Activated naive CD4-positive, alpha-beta T cell treated with anti-CD3 and anti-CD28 coated beads for 36 hours (primary cell): ENCODE data around the gene XPO6. TPM values are rescaled to one million over a fixed set of nuclear protein-coding genes. Genes with fewer than 3 reads are reported as not detected.

Experiments
- CTCF ChIA-PET: fragments of 350-600 bp; sonication (Branson Sonifier 250); formaldehyde crosslinking; loops from one replicate; lab custom pipeline; 2021; ENCODE audit warnings: antibody characterized with exemption; lab: Charles Lee
- DNase-seq: peaks from one replicate; pipeline ENCODE4 v3.0.0-alpha.2; 2020
- H3K27ac Mint-ChIP-seq: one replicate; pipeline ENCODE4 v1.8.0; 2021; ENCODE audit warnings: mild to moderate bottlenecking, mixed read lengths
- H3K27me3 Mint-ChIP-seq: one replicate; pipeline ENCODE4 v1.8.0; 2021; ENCODE audit warnings: low read depth, mixed read lengths
- H3K36me3 Mint-ChIP-seq: one replicate; pipeline ENCODE4 v1.8.0; 2021; ENCODE audit warnings: low read depth, mixed read lengths
- H3K4me1 Mint-ChIP-seq: one replicate; pipeline ENCODE4 v1.8.0; 2021; ENCODE audit warnings: low read depth, mixed read lengths
- H3K4me3 Mint-ChIP-seq: one replicate; pipeline ENCODE4 v1.8.0; 2021; ENCODE audit warnings: mild to moderate bottlenecking, moderate library complexity, mixed read lengths
- H3K9me3 Mint-ChIP-seq: one replicate; pipeline ENCODE4 v1.8.0; 2021; ENCODE audit warnings: mixed read lengths
- intact Hi-C: fragments of 100-400 bp; cut with micrococcal nuclease; formaldehyde crosslinking; loops from one replicate; pipeline ENCODE4 v1.15.1; 2023
- total RNA-seq, 2 experiments: library from RNA; stranded (reverse); gene quantifications; one replicate each; pipeline ENCODE4 v1.2.3, GENCODE V29; 2021

XPO6 gene
- total RNA-seq, 2 experiments from 2014 or later = 215 to 229 TPM

DNA sequence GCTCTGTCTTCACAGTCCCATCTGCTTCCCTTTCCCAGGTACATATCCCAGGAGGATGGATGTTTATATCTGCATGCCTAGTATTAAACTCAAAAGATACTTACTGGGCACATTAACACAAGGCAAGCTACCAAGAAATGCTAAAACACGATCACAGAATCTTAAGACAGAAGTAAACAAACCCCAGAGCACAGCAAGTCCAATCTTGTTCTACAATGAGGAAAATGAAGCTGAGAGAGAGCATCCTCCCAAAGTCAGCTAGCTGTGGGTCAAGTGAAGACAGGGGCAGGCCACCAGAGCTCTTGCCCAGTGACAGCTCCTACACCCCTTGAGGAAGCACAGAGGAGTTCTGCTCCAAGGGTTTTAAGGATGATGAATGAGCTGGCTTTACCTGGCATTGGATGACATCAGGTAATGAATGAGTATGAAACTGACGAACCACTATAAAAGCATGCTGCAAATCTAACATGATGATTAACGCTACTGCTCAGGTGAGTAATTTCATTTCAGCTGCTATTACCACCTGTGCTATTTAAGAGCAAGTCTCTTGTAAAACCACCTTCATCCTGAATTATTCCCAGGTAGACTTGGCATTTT, 20.3 kb downstream of the XPO6 start:
- H3K27ac Mint-ChIP-seq = peak overlapping the region; percentile 86
- CTCF ChIA-PET = interaction anchor here (1.4 to 2.0 kb wide), 3 partner anchors 10 to 51 kb away, joined by 3 to 9 read pairs (median 4); no protein-coding TSS in a partner anchor
- H3K36me3 Mint-ChIP-seq = peaks cover 42% of the 10 kb centered on the region
- no peaks in the 10 kb centered on the region for H3K27me3 Mint-ChIP-seq
- H3K4me3 Mint-ChIP-seq = no peak overlapping the region
- H3K9me3 Mint-ChIP-seq = no peaks in the 10 kb centered on the region
- peaks cover 92% of the 10 kb centered on the region for H3K4me1 Mint-ChIP-seq
- no peak for DNase-seq
- intact Hi-C loops = no loop called here

DNA sequence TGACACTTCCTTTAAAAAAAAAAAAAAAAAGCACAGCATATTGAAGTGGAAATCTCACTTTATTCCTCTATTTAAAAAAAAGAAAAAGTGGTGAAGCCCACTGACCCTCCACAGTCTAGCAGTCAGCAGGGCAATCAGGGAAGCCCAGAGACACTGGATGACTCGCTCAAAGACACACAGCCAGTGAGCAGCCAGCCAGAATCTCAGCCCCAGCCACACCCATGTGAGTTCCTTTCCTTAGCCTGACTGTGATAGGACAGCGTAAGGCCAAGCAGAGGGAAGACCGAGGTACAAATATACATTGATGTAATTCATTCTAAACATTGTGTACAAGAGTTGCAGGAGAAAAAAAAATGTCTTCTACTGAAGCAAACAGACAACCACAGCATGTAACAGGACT, 22.5 kb downstream of the XPO6 start:
- CTCF ChIA-PET = interaction anchor here (0.9 to 1.9 kb wide), 3 partner anchors 19 to 47 kb away, joined by 3 to 10 read pairs (median 8); no protein-coding TSS in a partner anchor
- peak; percentile 65 for DNase-seq
- intact Hi-C loops = loop anchor here (10.0 kb wide), 2 partner anchors 784 to 934 kb away; partner anchors contain the start of gene IL21R
- peak overlapping the region; percentile 89 for H3K27ac Mint-ChIP-seq
- no peaks in the 10 kb centered on the region for H3K27me3 Mint-ChIP-seq
- H3K4me1 Mint-ChIP-seq = peaks cover 88% of the 10 kb centered on the region
- peaks cover 37% of the 10 kb centered on the region for H3K36me3 Mint-ChIP-seq
- peaks cover 2% of the 10 kb centered on the region for H3K9me3 Mint-ChIP-seq
- no peak overlapping the region for H3K4me3 Mint-ChIP-seq

DNA sequence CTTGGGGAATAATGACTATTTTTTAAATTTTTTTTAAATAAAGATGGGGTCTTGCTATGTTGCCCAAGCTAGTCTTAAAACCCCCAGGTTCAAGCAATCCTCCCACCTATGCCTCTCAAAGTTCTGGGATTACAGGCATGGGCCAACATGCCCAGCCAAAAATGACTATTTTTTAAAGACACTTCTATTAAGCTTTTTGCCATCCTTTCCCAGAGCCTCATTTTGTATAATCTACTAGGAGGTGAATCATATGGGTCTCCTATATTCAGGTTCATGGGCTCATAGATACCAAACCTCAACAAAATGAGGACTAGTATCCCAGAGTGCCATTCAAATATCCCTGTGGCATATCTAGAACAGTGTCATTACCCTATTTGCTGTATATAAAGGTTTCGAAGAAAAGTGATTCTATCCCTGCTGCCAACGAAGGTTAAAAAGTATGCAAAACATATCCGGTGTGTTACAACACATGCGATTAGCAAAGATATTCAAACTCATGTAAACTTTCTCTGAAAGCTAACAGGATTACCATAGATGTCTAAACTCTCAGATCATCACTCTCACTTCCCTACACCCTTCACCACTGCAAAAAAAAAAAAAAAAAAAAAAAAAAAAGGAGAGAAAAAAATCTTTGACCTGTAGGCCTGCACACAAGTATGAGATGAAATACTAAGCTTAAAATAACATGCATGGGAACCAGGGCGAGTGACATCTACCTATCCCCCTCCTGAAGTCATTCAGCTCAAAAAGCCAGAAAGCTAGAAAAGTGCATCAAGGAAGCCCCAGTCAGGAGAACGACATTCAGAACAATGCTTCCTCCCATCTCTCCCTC, 23.5 kb downstream of the XPO6 start:
- DNase-seq = no peak
- peaks cover 2% of the 10 kb centered on the region for H3K9me3 Mint-ChIP-seq
- CTCF ChIA-PET = interaction anchor here (0.6 to 1.9 kb wide), 6 partner anchors 11 to 136 kb away, joined by 3 to 10 read pairs (median 4); no protein-coding TSS in a partner anchor
- peak overlapping the region; percentile 89 for H3K27ac Mint-ChIP-seq
- H3K4me3 Mint-ChIP-seq = peak overlapping the region; percentile 43
- intact Hi-C loops = loop anchor here (10.0 kb wide), 2 partner anchors 784 to 934 kb away; partner anchors contain the start of gene IL21R
- peaks cover 37% of the 10 kb centered on the region for H3K36me3 Mint-ChIP-seq
- peaks cover 88% of the 10 kb centered on the region for H3K4me1 Mint-ChIP-seq
- H3K27me3 Mint-ChIP-seq = no peaks in the 10 kb centered on the region

DNA sequence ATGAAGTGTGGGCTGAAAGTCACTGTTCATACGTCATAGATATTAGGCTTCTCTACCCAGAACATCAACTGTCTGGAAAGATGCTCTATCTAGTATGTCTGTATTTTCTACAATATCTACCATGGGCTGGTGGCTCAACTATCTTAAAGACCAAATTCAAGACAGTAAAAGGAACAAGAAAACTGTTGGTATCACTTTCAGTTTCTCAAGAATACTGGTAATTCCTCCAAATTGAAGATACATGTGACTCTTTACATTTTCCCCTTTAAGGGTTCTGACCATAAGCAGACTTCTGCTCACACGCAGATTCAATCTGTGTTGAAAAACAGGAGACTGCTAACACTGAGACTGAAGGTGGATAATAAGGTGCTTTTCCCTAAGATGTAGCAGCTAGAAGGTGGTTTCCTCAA, 24.2 kb downstream of the XPO6 start:
- CTCF ChIA-PET = interaction anchor here (1.2 to 1.9 kb wide), 4 partner anchors 10 to 30 kb away, joined by 3 to 10 read pairs (median 4); no protein-coding TSS in a partner anchor
- intact Hi-C loops = loop anchor here (1.0 to 10.0 kb wide), 5 partner anchors 20 to 933 kb away; partner anchors contain the start of gene IL21R
- DNase-seq = no peak
- Mint-ChIP-seq H3K27me3 (no peaks in the 10 kb centered on the region), H3K4me1 (peaks cover 88% of the 10 kb centered on the region), H3K27ac (peak overlapping the region; percentile 89), H3K4me3 (peak overlapping the region; percentile 17), H3K36me3 (peaks cover 34% of the 10 kb centered on the region), H3K9me3 (peaks cover 2% of the 10 kb centered on the region)

DNA sequence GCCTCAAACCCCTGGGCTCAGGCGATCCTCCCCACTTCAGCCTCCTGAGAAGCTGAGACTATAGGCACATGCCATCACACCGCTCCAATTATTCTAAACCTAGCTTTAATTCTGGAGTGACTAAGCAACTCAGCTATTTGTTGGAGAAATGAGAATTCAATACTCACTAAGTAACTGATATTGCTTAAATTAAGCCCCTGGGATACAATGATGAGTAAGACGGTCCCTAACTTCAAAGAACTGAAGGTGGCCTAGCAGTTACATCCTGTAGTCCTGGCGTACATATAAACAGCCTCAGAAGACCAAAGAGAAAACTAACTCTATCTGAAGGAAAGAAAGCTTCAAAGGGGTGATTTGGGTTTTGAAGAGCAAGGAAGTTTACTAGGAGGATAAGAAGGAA, 25.0 kb downstream of the XPO6 start:
- DNase-seq = no peak
- Mint-ChIP-seq H3K9me3 (peaks cover 2% of the 10 kb centered on the region), H3K36me3 (peaks cover 35% of the 10 kb centered on the region), H3K27ac (peak overlapping the region; percentile 89), H3K27me3 (no peaks in the 10 kb centered on the region), H3K4me3 (peak overlapping the region; percentile 17), H3K4me1 (peaks cover 90% of the 10 kb centered on the region)
- intact Hi-C loops = loop anchor here (1.0 to 10.0 kb wide), 5 partner anchors 19 to 932 kb away; partner anchors contain the start of gene IL21R
- CTCF ChIA-PET = interaction anchor here (0.6 to 1.4 kb wide), 5 partner anchors 16 to 46 kb away, joined by 3 to 8 read pairs (median 3); no protein-coding TSS in a partner anchor

DNA sequence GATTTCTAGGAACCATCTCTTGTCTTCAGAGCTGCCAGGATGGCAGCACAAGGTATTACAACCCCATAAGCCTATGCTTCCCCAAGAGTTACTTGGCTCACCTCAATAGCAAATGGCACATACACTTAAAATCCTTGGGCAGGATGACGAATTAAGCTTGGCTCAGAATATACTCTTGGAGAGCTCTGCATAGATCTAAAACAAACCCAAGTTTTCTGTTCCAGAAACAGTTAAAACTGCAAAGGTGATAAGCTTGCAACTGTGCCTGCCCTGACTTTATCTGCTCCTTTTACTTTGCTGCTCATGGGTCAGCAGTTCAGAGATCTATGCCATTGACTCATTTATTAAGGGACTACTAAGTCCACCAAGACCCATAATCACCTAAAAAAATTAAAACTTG, 26.1 kb downstream of the XPO6 start:
- no peak for DNase-seq
- H3K36me3 Mint-ChIP-seq = peaks cover 37% of the 10 kb centered on the region
- no peak overlapping the region for H3K4me3 Mint-ChIP-seq
- peak overlapping the region; percentile 63 for H3K27ac Mint-ChIP-seq
- H3K27me3 Mint-ChIP-seq = no peaks in the 10 kb centered on the region
- peaks cover 92% of the 10 kb centered on the region for H3K4me1 Mint-ChIP-seq
- CTCF ChIA-PET = interaction anchor here (1.2 kb wide), 1 partner anchor 14 kb away, joined by 4 read pairs; no protein-coding TSS in a partner anchor
- intact Hi-C loops = loop anchor here (10.0 kb wide), 2 partner anchors 781 to 931 kb away; partner anchors contain the start of gene IL21R
- H3K9me3 Mint-ChIP-seq = peaks cover 2% of the 10 kb centered on the region

DNA sequence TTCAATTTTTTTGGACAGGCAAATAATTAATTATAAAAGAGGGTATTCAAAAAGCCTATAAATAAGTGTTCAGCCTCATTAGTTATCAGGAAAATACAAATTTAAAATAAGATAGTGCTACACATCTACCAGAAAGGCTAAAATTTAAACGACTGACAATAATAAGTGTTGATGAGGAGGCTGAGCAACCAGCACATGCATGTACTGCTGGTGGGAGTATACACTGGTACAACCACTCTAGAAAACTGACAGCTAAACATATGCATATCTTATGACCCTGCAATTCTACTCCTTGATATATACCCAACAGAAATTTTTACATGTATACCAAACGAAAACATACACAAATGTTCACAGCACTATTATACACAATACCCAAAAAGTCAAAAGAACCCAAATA, 27.1 kb downstream of the XPO6 start:
- H3K27me3 Mint-ChIP-seq = no peaks in the 10 kb centered on the region
- H3K36me3 Mint-ChIP-seq = peaks cover 39% of the 10 kb centered on the region
- no peak for DNase-seq
- CTCF ChIA-PET = interaction anchor here (0.6 to 1.4 kb wide), 2 partner anchors 26 to 1572 kb away, joined by 3 to 5 read pairs; no protein-coding TSS in a partner anchor
- H3K4me1 Mint-ChIP-seq = peaks cover 93% of the 10 kb centered on the region
- intact Hi-C loops = loop anchor here (10.0 kb wide), 2 partner anchors 780 to 930 kb away; partner anchors contain the start of gene IL21R
- no peak overlapping the region for H3K4me3 Mint-ChIP-seq
- peak overlapping the region; percentile 29 for H3K27ac Mint-ChIP-seq
- H3K9me3 Mint-ChIP-seq = peaks cover 2% of the 10 kb centered on the region

DNA sequence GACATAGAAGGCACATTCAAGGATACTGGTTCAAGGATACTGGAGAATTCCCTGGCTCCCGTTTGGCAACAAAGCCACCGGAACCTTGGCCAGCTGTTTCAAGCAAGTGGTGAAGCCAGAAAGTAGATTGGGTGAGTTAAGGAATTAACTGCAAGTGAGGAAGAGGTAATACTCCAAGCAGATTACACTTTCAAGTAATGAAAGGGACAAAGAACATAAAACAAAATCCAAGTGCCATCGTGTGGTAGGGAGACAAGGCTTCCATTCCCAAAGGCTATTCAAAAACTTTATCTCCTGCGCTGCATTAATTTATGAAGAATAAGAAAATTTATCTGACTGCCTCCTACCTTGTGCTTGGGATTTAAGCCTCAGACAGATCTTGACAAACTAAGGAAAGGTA, 27.8 kb downstream of the XPO6 start:
- CTCF ChIA-PET = interaction anchor here (0.7 to 1.4 kb wide), 3 partner anchors 12 to 27 kb away, joined by 3 to 5 read pairs (median 3); no protein-coding TSS in a partner anchor
- intact Hi-C loops = loop anchor here (10.0 kb wide), 2 partner anchors 779 to 929 kb away; partner anchors contain the start of gene IL21R
- Mint-ChIP-seq H3K4me1 (peaks cover 90% of the 10 kb centered on the region), H3K27ac (peak overlapping the region; percentile 91), H3K27me3 (no peaks in the 10 kb centered on the region), H3K4me3 (no peak overlapping the region), H3K9me3 (peaks cover 2% of the 10 kb centered on the region), H3K36me3 (peaks cover 39% of the 10 kb centered on the region)
- no peak for DNase-seq

DNA sequence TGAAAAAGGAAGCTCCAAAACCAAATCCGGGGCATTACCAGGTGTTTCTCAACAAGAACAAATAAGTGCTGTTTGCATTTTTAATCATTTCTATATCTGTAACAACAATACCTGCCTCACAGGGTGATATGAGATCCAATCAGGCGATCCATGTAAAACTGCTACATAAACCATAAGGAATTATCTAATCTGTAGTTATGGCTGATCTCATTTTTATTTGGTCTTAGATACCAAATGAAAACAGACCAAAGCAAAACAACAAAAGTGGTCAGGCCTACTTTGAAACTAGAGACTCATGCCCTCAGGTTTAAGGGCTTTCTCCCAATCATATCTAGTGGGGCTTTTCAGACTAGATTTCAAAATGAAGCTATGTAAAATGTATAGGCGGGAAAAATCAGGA, 28.3 kb downstream of the XPO6 start:
- peaks cover 37% of the 10 kb centered on the region for H3K36me3 Mint-ChIP-seq
- H3K4me3 Mint-ChIP-seq = no peak overlapping the region
- H3K9me3 Mint-ChIP-seq = peaks cover 2% of the 10 kb centered on the region
- peak overlapping the region; percentile 91 for H3K27ac Mint-ChIP-seq
- H3K27me3 Mint-ChIP-seq = no peaks in the 10 kb centered on the region
- CTCF ChIA-PET = interaction anchor here (0.7 to 1.4 kb wide), 3 partner anchors 11 to 27 kb away, joined by 3 to 5 read pairs (median 3); no protein-coding TSS in a partner anchor
- no peak for DNase-seq
- peaks cover 86% of the 10 kb centered on the region for H3K4me1 Mint-ChIP-seq
- intact Hi-C loops = loop anchor here (10.0 kb wide), 2 partner anchors 779 to 929 kb away; partner anchors contain the start of gene IL21R

DNA sequence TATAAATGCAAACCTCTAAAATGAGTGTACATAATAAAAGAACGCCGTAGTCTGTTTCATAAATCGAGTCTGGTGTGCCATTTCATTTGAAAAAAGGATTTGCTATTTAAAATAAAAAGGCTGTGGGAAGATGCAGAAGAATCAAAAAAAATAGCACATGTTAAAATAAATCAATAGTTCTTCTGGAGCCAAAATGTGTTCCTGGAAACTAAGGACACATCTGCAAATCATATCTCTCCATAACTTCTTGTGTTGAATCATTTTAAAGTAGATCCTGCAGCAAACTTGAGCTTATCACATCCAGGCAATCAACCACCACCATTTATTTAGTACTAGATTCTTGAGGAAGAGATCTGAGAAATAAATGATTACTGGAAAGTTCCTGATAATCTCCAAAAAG, 29.0 kb downstream of the XPO6 start:
- peaks cover 86% of the 10 kb centered on the region for H3K4me1 Mint-ChIP-seq
- intact Hi-C loops = loop anchor here (1.0 to 10.0 kb wide), 4 partner anchors 14 to 928 kb away; partner anchors contain the start of gene IL21R
- H3K4me3 Mint-ChIP-seq = no peak overlapping the region
- no peak for DNase-seq
- peaks cover 2% of the 10 kb centered on the region for H3K9me3 Mint-ChIP-seq
- H3K27ac Mint-ChIP-seq = peak overlapping the region; percentile 91
- no peaks in the 10 kb centered on the region for H3K27me3 Mint-ChIP-seq
- CTCF ChIA-PET = interaction anchor here (0.9 to 1.2 kb wide), 2 partner anchors 17 to 46 kb away, joined by 3 read pairs; no protein-coding TSS in a partner anchor
- H3K36me3 Mint-ChIP-seq = peaks cover 39% of the 10 kb centered on the region

DNA sequence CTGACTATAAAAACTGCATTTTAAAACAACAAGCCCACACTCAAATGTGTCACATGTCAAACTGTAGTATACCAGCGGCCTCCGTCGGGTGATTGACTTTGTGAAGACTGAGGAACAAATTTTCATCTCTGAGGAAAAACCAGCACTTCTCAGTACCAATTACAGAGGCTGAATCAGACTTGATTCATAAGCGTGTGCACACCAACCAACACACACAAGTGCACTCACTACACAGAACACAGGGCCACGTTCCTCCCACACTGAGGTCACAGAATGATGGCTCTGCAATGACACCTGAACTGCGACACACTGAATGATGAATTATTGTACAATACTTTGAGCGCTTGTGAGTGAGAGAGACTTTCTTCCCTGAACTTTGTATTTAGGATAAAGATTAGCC, 29.6 kb downstream of the XPO6 start:
- H3K27me3 Mint-ChIP-seq = no peaks in the 10 kb centered on the region
- H3K4me1 Mint-ChIP-seq = peaks cover 83% of the 10 kb centered on the region
- H3K4me3 Mint-ChIP-seq = peak overlapping the region; percentile 36
- H3K9me3 Mint-ChIP-seq = peaks cover 2% of the 10 kb centered on the region
- CTCF ChIA-PET = interaction anchor here (0.9 kb wide), 1 partner anchor 45 kb away, joined by 3 read pairs; no protein-coding TSS in a partner anchor
- H3K36me3 Mint-ChIP-seq = peaks cover 43% of the 10 kb centered on the region
- intact Hi-C loops = loop anchor here (1.0 to 10.0 kb wide), 4 partner anchors 13 to 927 kb away; partner anchors contain the start of gene IL21R
- peak overlapping the region; percentile 91 for H3K27ac Mint-ChIP-seq
- peak; percentile 79 for DNase-seq
